Mesenchymal stem cell (in vitro differentiated cells and primary cell): ENCODE measurements around the gene RMC1.
A peak's percentile ranks its signal among the peaks of the same experiment; 100 is the strongest.

Experiments used
- DNase-seq: peaks from one replicate; pipeline ENCODE4 v3.0.0-alpha.2; 2013
- H2AFZ ChIP-seq: one replicate; pipeline ENCODE4 v1.6.1; 2013; ENCODE audit warnings: low read depth, mild to moderate bottlenecking, control low read depth, inconsistent platforms, low read length, moderate library complexity
- H2AK5ac ChIP-seq: 2 replicates; pipeline ENCODE4 v1.6.1; 2013; ENCODE audit warnings: low read length, moderate library complexity, mild to moderate bottlenecking, inconsistent platforms; ENCODE audit not compliant: severe bottlenecking
- H2BK120ac ChIP-seq: one replicate; pipeline ENCODE4 v1.6.1; 2013; ENCODE audit warnings: low read depth, mild to moderate bottlenecking, inconsistent platforms, low read length, moderate library complexity
- H2BK12ac ChIP-seq, 2 experiments: one replicate each; pipeline ENCODE4 v1.6.1; 2013; ENCODE audit warnings: inconsistent platforms in 2 of 2, low read length in 2 of 2, mild to moderate bottlenecking in 2 of 2, moderate library complexity in 2 of 2, control low read depth in 1 of 2
- H2BK15ac ChIP-seq: one replicate; pipeline ENCODE4 v1.6.1; 2013; ENCODE audit warnings: mild to moderate bottlenecking, low read depth, inconsistent platforms; ENCODE audit not compliant: poor library complexity, severe bottlenecking
- H2BK5ac ChIP-seq: 2 replicates; pipeline ENCODE4 v1.6.1; 2013; ENCODE audit warnings: low read depth, mild to moderate bottlenecking, low read length, control low read depth, inconsistent platforms; ENCODE audit not compliant: poor library complexity, severe bottlenecking
- H3K14ac ChIP-seq, 2 experiments: one replicate each; pipeline ENCODE4 v1.6.1; 2013; ENCODE audit warnings: inconsistent platforms in 2 of 2, low read length in 2 of 2, control low read depth in 1 of 2, mild to moderate bottlenecking in 1 of 2, moderate library complexity in 1 of 2
- H3K18ac ChIP-seq, 2 experiments: one replicate each; pipeline ENCODE4 v1.6.1; 2013; ENCODE audit warnings: inconsistent platforms in 2 of 2, low read length in 2 of 2, control low read depth in 1 of 2, low read depth in 1 of 2, mild to moderate bottlenecking in 1 of 2
- H3K23ac ChIP-seq, 2 experiments: one replicate each; pipeline ENCODE4 v1.6.1; 2013; ENCODE audit warnings: inconsistent platforms in 2 of 2, low read length in 2 of 2, mild to moderate bottlenecking in 2 of 2, moderate library complexity in 2 of 2, control low read depth in 1 of 2
- H3K27ac ChIP-seq: 2 replicates; pipeline ENCODE4 v1.5.1; 2013; ENCODE audit warnings: mild to moderate bottlenecking, moderate library complexity, low read length, control low read depth, inconsistent platforms; ENCODE audit not compliant: poor library complexity, severe bottlenecking
- H3K27me3 ChIP-seq, 2 experiments: 2 replicates each; pipeline versions ENCODE4 v1.6.1 to v1.7.0; 2013; ENCODE audit warnings: low read length in 2 of 2, mild to moderate bottlenecking in 2 of 2, moderate library complexity in 2 of 2, control low read depth in 1 of 2, inconsistent platforms in 1 of 2; ENCODE audit not compliant: control insufficient read depth in 1 of 2, insufficient read depth in 1 of 2
- H3K36me3 ChIP-seq, 2 experiments: 2 replicates each; pipeline versions ENCODE4 v1.6.1 to v1.7.0; 2013; ENCODE audit warnings: low read length in 2 of 2, control low read depth in 1 of 2, inconsistent platforms in 1 of 2, low read depth in 1 of 2, mild to moderate bottlenecking in 1 of 2; ENCODE audit not compliant: insufficient read depth in 2 of 2, control insufficient read depth in 1 of 2
- H3K4ac ChIP-seq, 2 experiments: one replicate each; pipeline ENCODE4 v1.6.1; 2013; ENCODE audit warnings: inconsistent platforms in 2 of 2, low read length in 2 of 2, mild to moderate bottlenecking in 2 of 2, moderate library complexity in 2 of 2, control low read depth in 1 of 2, low read depth in 1 of 2
- H3K4me1 ChIP-seq: 2 replicates; pipeline ENCODE4 v1.6.1; 2013; ENCODE audit warnings: low read depth, low read length, control low read depth; ENCODE audit not compliant: control insufficient read depth, insufficient read depth
- H3K4me2 ChIP-seq: 2 replicates; pipeline ENCODE4 v1.6.1; 2013; ENCODE audit warnings: low read length, mild to moderate bottlenecking, inconsistent platforms; ENCODE audit not compliant: poor library complexity, severe bottlenecking
- H3K4me3 ChIP-seq, 2 experiments: 2 replicates each; pipeline versions ENCODE4 v1.5.1 to v1.7.0; 2013; ENCODE audit warnings: low read length in 2 of 2, mild to moderate bottlenecking in 2 of 2, control low read depth in 1 of 2, low read depth in 1 of 2; ENCODE audit not compliant: insufficient read depth in 1 of 2
- H3K79me1 ChIP-seq: replicated peaks from 2 replicates; pipeline ENCODE4 v1.6.1; 2013; ENCODE audit warnings: mild to moderate bottlenecking, control low read depth, low read length, inconsistent platforms; ENCODE audit not compliant: poor library complexity, severe bottlenecking
- H3K9ac ChIP-seq: 2 replicates; pipeline ENCODE4 v1.7.0; 2013; ENCODE audit warnings: mild to moderate bottlenecking, low read length, moderate library complexity
- H3K9me3 ChIP-seq: 2 replicates; pipeline ENCODE4 v1.7.0; 2013; ENCODE audit warnings: mild to moderate bottlenecking, low read length; ENCODE audit not compliant: control insufficient read depth
- H4K8ac ChIP-seq: one replicate; pipeline ENCODE4 v1.6.1; 2013; ENCODE audit warnings: inconsistent platforms, mild to moderate bottlenecking, low read length, moderate library complexity
- H4K91ac ChIP-seq: one replicate; pipeline ENCODE4 v1.6.1; 2013; ENCODE audit warnings: mild to moderate bottlenecking, low read length, inconsistent platforms
- WGBS: methylation state at CpG from one replicate; pipeline ENCODE4 v1.1.7; 2013; ENCODE audit warnings: mixed read lengths; 5-methylcytosine and 5-hydroxymethylcytosine counted together

The RMC1 gene

DNA sequence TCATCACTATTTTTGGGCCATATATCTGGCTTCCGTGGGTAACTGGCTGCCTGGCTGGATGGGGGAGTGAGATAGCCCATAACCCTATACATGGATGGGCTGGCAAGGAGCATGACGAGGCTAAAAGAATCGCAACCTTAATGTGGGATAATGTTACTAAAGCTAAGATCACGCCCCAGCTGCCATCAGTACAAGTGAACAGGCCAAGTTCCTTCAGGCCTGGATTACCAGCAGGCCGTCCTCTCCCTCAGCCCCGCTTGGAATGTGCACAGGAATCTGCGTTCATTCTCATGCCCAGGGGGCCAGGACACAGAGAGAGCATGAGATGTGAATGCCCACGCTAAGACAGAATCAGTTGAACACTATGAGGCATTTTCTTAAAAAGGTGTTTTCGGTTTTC, 34.7 kb downstream of the RMC1 start:
- no peak overlapping the region for H2BK5ac ChIP-seq
- no peak for DNase-seq
- peaks cover 71 to 100% of the 10 kb centered on the region in 2 experiments for H3K36me3 ChIP-seq
- 96% methylated on average over 9 of the region's 9 CpGs for WGBS
- peaks cover 9% of the 10 kb centered on the region for H3K4me1 ChIP-seq
- H3K79me1 ChIP-seq, result peaks cover 18% of the 10 kb centered on the region
- H3K27ac ChIP-seq, result peak overlapping the region; percentile 83
- H3K9ac ChIP-seq, result no peak overlapping the region
- H2BK15ac ChIP-seq, result no peak overlapping the region
- no peak overlapping the region for H2AFZ ChIP-seq
- H3K27me3 ChIP-seq, result no peaks in the 10 kb centered on the region
- H3K14ac ChIP-seq, result no peak overlapping the region
- H3K9me3 ChIP-seq, result no peaks in the 10 kb centered on the region
- H4K8ac ChIP-seq, result no peak overlapping the region
- no peak overlapping the region for H3K4me2 ChIP-seq
- H2BK12ac ChIP-seq, result no peak overlapping the region
- H3K23ac ChIP-seq, result no peak overlapping the region
- H3K4me3 ChIP-seq, result no peak overlapping the region
- H3K4ac ChIP-seq, result no peak overlapping the region
- H3K18ac ChIP-seq, result no peak overlapping the region
- no peak overlapping the region for H2BK120ac ChIP-seq
- H4K91ac ChIP-seq, result no peak overlapping the region
- H2AK5ac ChIP-seq, result peak overlapping the region; percentile 13

DNA sequence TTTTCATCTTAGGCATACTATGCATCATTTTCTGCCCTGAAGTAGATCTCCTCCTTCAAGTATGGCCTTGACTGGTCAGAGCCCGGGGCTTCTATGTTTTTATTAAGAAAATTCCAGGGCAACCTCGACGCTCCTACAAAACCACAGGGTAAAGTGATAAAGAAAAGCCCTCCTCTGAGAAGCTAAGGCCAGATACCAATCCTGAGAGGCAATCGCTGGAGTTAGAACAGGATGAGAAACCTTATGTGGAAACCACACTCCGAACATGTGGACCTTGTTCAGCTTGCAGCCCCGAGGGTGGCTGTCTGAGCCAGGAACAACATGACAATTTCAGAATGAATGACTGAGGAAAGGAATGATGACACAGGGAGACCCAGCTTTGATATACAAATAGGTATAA, 35.6 kb downstream of the RMC1 start:
- Histone ChIP-seq H3K9me3 (no peaks in the 10 kb centered on the region), H3K27me3 (no peaks in the 10 kb centered on the region), H3K79me1 (peaks cover 20% of the 10 kb centered on the region), H3K18ac (no peak overlapping the region), H3K9ac (no peak overlapping the region), H3K36me3 (peaks cover 73 to 99% of the 10 kb centered on the region in 2 experiments), H2AFZ (no peak overlapping the region), H2AK5ac (no peak overlapping the region), H3K23ac (no peak overlapping the region), H4K8ac (no peak overlapping the region), H3K14ac (no peak overlapping the region), H4K91ac (no peak overlapping the region), H2BK5ac (no peak overlapping the region), H3K27ac (peak overlapping the region; percentile 83), H2BK15ac (no peak overlapping the region), H2BK12ac (no peak overlapping the region), H3K4me1 (peaks cover 9% of the 10 kb centered on the region), H3K4ac (no peak overlapping the region), H2BK120ac (no peak overlapping the region), H3K4me3 (no peak overlapping the region), H3K4me2 (no peak overlapping the region)
- WGBS, result 86% methylated on average over 6 of the region's 6 CpGs
- DNase-seq, result peak; percentile 43

DNA sequence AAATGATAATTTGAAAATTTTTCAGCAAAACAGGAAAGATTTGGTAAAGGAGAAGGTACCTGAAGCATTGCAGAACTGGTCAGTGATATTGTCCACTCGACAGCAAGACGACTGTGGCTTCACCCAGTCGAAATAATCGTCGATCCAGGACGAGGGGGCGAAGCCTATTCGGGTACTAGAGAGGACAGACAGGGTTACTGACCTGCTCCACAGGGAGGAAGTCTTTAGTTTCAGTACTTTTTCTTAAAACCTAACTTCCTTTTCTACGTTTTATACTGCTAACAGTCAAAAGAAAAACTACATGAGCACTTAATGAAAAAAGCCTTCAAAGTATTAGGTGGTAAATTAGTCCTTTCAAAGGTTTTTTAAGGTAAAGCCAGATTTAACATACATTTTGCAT, 36.0 kb downstream of the RMC1 start:
- H3K9ac ChIP-seq, result no peak overlapping the region
- H3K4me1 ChIP-seq, result peaks cover 9% of the 10 kb centered on the region
- H3K4me3 ChIP-seq, result no peak overlapping the region
- peaks cover 22% of the 10 kb centered on the region for H3K79me1 ChIP-seq
- no peak overlapping the region for H3K4me2 ChIP-seq
- H3K4ac ChIP-seq, result no peak overlapping the region
- H3K9me3 ChIP-seq, result no peaks in the 10 kb centered on the region
- H2AK5ac ChIP-seq, result no peak overlapping the region
- no peak overlapping the region for H3K14ac ChIP-seq
- H2BK5ac ChIP-seq, result no peak overlapping the region
- peaks cover 72 to 99% of the 10 kb centered on the region in 2 experiments for H3K36me3 ChIP-seq
- no peak overlapping the region for H2AFZ ChIP-seq
- no peak for DNase-seq
- H4K91ac ChIP-seq, result no peak overlapping the region
- H2BK120ac ChIP-seq, result no peak overlapping the region
- WGBS, result 96% methylated on average over 8 of the region's 9 CpGs
- H2BK15ac ChIP-seq, result no peak overlapping the region
- no peak overlapping the region for H2BK12ac ChIP-seq
- H3K18ac ChIP-seq, result no peak overlapping the region
- H3K27me3 ChIP-seq, result no peaks in the 10 kb centered on the region
- H4K8ac ChIP-seq, result no peak overlapping the region
- no peak overlapping the region for H3K23ac ChIP-seq
- peak overlapping the region; percentile 83 for H3K27ac ChIP-seq

DNA sequence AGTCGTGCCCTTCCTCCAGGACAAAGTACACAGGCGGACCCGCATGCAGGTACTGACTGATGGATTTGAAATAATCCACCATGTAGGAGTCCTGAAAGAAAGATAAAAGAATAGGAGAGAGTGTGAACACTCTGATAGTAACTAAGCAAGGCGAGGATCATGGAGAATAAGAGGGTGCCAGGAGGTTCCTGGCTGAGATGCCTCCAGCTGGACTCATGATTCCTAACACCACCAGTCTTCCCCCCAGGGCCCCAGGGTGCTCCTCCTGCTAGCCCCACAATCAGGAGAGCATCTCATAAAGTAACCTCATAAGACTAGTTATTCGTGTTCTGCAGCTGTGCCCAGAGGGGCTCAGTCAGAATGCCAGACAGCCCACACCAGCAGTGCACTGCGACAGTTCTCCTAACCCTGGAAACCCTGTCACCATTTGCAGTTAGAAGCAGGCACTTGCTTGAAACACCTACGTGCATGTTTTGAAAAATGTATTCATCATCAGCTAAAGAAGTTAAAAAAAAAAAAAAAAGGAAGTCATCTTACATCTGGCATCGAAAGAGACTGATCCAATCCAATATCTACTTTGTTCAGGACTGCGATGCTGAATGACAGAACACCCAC, 36.7 kb downstream of the RMC1 start:
- H2BK12ac ChIP-seq, result no peak overlapping the region
- no peak overlapping the region for H4K91ac ChIP-seq
- H3K9ac ChIP-seq, result no peak overlapping the region
- no peak overlapping the region for H2BK120ac ChIP-seq
- H3K9me3 ChIP-seq, result no peaks in the 10 kb centered on the region
- DNase-seq, result no peak
- no peak overlapping the region for H2AFZ ChIP-seq
- H3K23ac ChIP-seq, result no peak overlapping the region
- H4K8ac ChIP-seq, result no peak overlapping the region
- peak overlapping the region; percentile 34 for H2AK5ac ChIP-seq
- H3K14ac ChIP-seq, result no peak overlapping the region
- no peak overlapping the region for H3K18ac ChIP-seq
- no peak overlapping the region for H2BK15ac ChIP-seq
- no peaks in the 10 kb centered on the region for H3K27me3 ChIP-seq
- WGBS, result 98% methylated on average over 9 of the region's 9 CpGs
- no peak overlapping the region for H3K27ac ChIP-seq
- no peak overlapping the region for H3K4ac ChIP-seq
- no peak overlapping the region for H2BK5ac ChIP-seq
- peaks cover 19% of the 10 kb centered on the region for H3K79me1 ChIP-seq
- H3K4me3 ChIP-seq, result no peak overlapping the region
- peaks cover 9% of the 10 kb centered on the region for H3K4me1 ChIP-seq
- H3K4me2 ChIP-seq, result no peak overlapping the region
- H3K36me3 ChIP-seq, result peaks cover 66 to 99% of the 10 kb centered on the region in 2 experiments
